NCI-H146 (cell line): ENCODE data around the gene ITFG1.
"Not testable (repeated sequence)": the region's sequence is repeated elsewhere in the genome, so short reads cannot be mapped to it uniquely, and the experiment has no call there.

ENCODE experiments used
- DNase-seq: peaks from one replicate; lab custom pipeline; 2025; lab: John Stamatoyannopoulos, UW

The ITFG1 gene

GRCh38 chr16:47473004-47473403 is 12.1 kb upstream of the ITFG1 start:
- not testable (repeated sequence) for DNase-seq

GRCh38 chr16:47470810-47471209 is 9.9 kb upstream of the ITFG1 start:
- DNase-seq, result no peak

DNA sequence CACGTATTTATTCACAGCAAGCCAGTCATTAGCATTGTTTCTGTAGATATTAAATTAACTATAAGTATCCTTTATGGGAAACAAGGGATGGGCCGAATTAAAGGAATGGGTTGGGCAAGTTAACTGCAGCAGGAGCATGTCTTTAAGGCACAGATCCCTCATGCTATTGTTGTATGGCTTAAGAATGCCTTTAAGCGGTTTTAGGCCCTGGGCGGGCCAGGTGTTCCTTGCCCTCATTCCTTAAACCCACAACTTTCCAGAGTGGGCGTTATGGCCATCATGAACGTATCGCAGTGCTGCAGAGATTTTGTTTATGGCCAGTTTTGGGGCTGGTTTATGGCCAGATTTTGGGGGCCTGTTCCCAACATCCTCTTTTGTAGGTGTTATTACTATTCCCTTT is 9.3 kb upstream of the ITFG1 start:
- DNase-seq, result no peak

DNA sequence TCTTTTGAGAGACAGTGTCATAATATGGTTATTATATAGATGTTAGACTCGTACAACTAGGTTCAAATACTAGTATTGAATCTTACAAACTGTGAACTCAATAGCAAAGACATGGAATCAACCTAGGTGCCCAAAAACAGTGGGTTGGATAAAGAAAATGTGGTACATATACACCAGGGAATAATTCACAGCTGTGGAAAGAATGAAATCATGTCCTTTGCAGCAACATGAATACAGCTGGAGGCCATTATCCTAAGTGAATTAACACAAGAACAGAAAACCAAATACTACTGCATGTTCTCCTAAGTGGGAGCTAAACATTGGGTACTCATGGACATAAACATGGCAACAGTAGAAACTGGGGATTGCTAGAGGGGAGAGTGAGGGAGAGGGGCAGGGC is 8.4 kb upstream of the ITFG1 start:
- no peak for DNase-seq

DNA sequence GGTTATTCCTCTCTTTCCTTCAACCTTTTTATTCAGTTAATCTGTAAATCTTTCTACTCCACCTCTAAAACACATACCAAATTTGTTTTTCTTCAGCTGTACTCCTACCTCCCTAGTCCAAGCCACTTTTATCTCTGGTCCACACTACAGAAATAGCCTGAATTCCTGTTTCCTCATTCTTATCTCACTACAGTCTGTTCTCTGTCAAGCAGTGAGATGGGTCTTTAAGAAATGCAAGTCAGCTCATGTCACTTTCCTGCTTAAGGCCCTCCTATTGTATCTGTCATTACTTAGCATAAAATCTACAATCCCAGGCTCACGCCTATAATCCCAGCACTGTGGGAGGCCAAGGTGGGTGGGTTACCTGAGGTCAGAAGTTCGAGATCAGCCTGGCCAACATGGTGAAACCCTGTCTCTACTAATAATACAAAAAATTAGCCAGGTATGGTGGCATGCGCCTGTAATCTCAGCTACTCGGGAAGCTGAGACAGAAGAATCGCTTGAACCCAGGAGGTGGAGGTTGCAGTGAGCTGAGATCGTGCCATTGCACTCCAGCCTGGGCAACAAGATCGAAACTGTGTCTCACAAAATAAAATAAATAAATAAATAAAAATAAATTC is 7.3 kb upstream of the ITFG1 start:
- not testable (repeated sequence) for DNase-seq

GRCh38 chr16:47467501-47467900 is 6.6 kb upstream of the ITFG1 start:
- no peak for DNase-seq

GRCh38 chr16:47465919-47466630 is 5.2 kb upstream of the ITFG1 start:
- DNase-seq, result no peak

DNA sequence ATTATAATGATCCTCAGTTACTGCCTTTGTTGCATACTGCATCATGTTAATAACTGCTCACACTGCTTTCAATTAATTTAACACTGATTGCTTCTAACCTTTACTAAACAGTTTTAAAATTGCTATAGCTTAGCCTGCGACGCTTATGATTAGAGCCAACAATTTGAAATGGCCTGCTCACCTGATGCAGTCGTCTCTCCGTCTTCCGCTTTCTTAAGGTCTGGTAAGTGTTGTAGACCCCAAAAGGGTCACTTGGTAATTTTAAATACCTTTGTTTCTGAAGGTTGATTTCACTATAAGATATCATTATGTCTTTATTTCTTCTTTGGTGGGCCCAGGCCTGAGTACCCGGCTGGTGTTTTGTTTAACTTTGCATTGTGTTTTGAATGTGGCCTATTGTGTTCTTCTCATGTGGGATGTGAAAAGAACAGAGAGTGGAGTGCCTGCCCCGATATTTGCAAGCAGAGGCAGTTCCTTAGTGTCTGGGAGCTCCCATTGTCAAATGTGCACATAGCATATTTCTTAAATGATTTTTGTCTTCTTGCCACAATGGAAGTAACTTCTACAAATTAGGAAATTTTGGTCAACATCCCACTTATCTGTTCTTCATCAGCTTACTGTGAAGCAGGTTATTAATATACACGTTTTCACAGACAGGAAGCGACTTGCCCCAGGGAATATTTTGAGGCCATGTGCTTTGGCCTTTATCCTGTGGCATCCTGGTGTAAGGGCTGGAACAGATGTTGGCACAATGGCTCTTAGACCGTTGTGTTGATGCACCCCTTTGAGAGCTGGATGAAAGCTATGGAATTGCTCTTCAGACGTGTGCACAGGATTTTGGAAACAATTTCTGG is 3.1 kb upstream of the ITFG1 start:
- DNase-seq, result no peak

DNA sequence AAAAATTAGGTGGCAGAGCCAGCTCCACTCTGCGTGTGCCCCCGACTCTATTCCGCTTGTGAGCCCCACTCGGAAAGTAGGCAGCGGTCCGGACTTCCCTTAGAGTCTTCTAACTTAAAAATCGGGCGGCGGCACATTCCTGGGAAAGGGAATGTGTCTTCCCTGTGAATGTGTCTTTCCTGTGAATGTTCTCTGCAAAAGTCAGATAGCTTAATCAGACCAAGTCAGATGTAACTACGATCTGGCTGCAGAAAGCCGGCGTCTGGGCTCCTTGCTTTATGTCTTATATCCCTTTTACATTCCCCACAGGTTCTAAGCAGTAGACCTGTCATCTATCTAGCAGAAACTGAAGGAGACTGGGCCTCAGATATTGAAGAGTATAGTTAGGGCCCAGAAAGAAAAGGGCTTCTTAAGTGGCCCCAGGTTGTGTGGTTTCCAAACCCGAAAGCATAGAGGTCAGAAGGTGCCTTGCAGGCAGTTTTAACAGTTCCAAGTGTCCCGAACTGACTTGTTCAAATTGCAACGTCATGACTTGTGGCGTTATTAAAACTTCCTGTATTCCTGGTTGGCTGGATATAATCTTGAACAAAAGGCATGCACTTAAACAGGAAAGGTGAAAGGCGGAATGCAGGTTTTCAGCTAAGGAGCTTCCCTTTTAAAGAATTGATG is 869 bp upstream of the ITFG1 start:
- peak; percentile 32 for DNase-seq

GRCh38 chr16:47460359-47460710 is 528 bp downstream of the ITFG1 start:
- peak; percentile 9 for DNase-seq

- no peak for DNase-seq
Measured at GRCh38 chr16:47459603-47460002, 1.3 kb downstream of the ITFG1 start.

GRCh38 chr16:47458331-47458730 is 2.5 kb downstream of the ITFG1 start:
- DNase-seq, result no peak

DNA sequence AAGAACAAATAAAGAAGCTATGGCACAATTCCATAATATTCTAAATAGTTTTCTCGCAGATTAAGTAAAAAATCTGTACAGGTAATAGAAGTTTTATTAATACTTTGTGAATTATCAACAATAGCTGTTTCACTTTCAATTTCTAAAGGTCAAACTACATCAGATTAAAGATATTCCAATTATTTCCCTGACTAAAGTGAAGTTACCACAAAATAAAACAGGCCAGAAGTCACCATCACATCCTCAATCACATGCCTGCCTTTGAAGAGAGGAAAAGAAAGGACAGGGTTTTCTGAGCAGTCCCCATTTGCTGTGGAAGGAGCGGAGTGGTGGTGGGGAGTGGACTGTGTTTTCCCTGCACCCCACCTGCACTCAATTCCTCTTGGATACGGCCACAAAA is 11.1 kb downstream of the ITFG1 start:
- DNase-seq, result no peak

GRCh38 chr16:47448830-47449575 is 11.9 kb downstream of the ITFG1 start:
- no peak for DNase-seq

DNA sequence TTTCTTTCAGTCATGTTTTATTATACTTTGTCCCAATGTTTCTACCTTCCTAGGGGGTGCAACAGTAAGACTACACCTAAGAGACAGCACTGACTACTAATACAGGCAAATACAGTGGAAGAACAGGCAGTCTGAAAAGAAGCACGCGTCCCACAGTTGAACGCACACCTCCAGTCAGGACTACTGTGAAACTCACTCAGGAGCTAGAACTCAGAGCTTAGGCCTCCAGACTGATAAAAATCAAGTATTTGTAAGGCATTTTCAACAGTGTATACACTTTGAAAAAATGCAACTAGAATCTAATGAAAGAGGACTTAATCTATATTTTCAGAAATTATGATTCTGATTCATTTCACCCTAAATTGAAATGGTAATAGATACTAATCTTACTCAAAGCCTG is 14.4 kb downstream of the ITFG1 start:
- no peak for DNase-seq

DNA sequence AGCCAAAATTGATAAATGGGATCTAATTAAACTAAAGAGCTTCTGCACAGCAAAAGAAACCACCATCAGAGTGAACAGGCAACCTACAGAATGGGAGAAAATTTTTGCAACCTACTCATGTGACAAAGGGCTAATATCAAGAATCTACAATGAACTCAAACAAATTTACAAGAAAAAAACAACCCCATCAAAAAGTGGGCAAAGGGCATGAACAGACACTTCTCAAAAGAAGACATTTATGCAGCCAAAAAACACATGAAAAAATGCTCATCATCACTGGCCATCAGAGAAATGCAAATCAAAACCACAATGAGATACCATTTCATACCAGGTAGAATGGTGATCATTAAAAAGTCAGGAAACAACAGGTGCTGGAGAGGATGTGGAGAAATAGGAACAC is 18.0 kb downstream of the ITFG1 start:
- not testable (repeated sequence) for DNase-seq

- not testable (repeated sequence) for DNase-seq
Measured at GRCh38 chr16:47440066-47440465, 20.8 kb downstream of the ITFG1 start.

GRCh38 chr16:47434274-47434673 is 26.6 kb downstream of the ITFG1 start:
- DNase-seq, result not testable (repeated sequence)

- DNase-seq, result peak; percentile 69
Measured at GRCh38 chr16:47431960-47432359, 28.9 kb downstream of the ITFG1 start.

DNA sequence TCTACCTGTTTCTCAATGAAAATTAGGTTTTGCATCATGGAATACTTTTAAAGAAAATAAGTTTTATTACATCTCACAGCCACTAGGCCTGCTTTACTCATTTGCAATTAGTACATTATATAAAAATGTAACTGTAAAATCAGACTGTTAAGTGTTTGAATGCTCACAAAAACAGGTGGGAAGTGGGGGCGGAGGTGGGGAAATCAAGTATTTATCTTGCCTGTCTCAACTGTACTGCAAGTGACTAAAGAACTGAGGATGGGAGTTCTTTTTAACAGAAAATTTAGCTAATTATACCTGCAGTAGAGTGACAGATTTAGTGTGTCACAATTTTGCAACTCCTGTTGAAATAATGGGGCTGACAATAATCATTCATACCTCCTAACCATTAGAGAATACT is 34.1 kb downstream of the ITFG1 start:
- no peak for DNase-seq

GRCh38 chr16:47424846-47425245 is 36.0 kb downstream of the ITFG1 start:
- no peak for DNase-seq

DNA sequence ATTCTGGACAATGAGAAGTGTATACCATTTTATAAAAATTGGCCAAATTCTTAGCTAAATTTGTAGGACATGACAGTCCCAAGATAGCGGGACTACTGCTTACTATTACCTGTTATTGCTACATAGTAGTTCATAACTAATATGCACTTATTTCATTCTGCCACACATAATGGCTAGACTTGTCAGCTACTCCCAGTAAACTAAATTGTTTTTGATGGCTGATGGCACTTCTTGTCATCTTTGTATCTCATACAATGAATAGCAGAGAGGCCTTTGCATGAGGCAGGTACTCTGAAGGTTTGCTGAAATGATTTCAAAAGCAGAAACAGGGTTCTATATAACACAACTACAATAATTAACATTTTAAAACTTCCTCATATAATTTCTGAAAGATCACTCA is 44.0 kb downstream of the ITFG1 start:
- no peak for DNase-seq
